Coronary artery (tissue), 2 donors: ENCODE measurements around the gene MAPK10.

Experiments
- DNase-seq: peaks from one replicate; pipeline ENCODE4 v3.0.0-alpha.2; 2017; ENCODE audit warnings: low spot score
- H3K27ac ChIP-seq, 2 donors: fragments of 200-600 bp; sonication (generic); one replicate each; pipeline ENCODE4 v1.5.1; 2016 to 2019
- H3K4me3 ChIP-seq: fragments of 200-600 bp; sonication (generic); 2 replicates; pipeline ENCODE4 v1.5.1; 2016; ENCODE audit warnings: mild to moderate bottlenecking, moderate library complexity
- TF ChIP-seq, protein P1 (sequence below): fragments of 200-600 bp; sonication (generic); IDR thresholded peaks from one replicate; pipeline ENCODE4 v1.5.1; 2019; ENCODE audit warnings: antibody characterized with exemption

Gene MAPK10

DNA sequence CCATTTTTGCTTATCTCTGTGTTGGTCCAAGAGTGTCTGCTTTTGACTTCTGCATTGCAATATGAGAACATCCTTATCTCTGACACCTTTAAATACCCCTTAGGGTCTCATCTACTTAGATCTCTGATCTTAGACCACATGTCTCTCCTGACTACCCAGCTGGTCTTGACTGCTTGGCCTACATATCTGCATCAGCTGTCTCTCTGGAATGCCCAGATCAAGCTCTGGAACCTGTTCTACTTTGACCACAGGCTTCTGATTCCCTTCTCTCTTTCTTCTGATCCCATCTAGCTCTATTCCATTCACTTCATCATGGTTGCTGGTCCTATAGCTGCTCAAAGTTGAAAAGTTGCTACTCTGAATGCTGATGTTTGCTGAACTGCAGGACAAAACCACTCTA lies 301.2 kb downstream of the MAPK10 start:
- Histone ChIP-seq H3K4me3 (no peak overlapping the region), H3K27ac (no peak overlapping the region)
- no peak for DNase-seq
- TF ChIP-seq, protein P1, sequence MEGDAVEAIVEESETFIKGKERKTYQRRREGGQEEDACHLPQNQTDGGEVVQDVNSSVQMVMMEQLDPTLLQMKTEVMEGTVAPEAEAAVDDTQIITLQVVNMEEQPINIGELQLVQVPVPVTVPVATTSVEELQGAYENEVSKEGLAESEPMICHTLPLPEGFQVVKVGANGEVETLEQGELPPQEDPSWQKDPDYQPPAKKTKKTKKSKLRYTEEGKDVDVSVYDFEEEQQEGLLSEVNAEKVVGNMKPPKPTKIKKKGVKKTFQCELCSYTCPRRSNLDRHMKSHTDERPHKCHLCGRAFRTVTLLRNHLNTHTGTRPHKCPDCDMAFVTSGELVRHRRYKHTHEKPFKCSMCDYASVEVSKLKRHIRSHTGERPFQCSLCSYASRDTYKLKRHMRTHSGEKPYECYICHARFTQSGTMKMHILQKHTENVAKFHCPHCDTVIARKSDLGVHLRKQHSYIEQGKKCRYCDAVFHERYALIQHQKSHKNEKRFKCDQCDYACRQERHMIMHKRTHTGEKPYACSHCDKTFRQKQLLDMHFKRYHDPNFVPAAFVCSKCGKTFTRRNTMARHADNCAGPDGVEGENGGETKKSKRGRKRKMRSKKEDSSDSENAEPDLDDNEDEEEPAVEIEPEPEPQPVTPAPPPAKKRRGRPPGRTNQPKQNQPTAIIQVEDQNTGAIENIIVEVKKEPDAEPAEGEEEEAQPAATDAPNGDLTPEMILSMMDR = no peak

DNA sequence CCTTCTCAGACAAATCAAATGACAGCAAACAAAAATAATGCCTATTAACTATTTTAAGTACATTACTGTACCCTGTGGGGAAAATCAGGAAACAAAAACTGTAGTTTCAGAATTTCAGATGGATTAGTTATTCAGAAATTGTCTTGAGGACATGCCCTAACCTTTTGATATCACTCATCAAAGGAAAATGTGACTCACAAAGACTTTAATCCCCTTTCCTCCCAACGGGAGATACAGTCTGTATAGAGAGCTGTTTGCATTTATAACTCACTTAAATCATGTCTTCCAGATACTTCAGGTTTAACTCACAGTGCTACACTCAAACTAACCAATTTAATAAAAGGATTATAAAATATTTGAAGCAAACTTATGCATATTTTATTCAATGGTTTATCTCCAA lies 304.0 kb downstream of the MAPK10 start:
- TF ChIP-seq, protein P1 = no peak
- H3K4me3 ChIP-seq = no peak overlapping the region
- no peak overlapping the region for H3K27ac ChIP-seq
- no peak for DNase-seq

DNA sequence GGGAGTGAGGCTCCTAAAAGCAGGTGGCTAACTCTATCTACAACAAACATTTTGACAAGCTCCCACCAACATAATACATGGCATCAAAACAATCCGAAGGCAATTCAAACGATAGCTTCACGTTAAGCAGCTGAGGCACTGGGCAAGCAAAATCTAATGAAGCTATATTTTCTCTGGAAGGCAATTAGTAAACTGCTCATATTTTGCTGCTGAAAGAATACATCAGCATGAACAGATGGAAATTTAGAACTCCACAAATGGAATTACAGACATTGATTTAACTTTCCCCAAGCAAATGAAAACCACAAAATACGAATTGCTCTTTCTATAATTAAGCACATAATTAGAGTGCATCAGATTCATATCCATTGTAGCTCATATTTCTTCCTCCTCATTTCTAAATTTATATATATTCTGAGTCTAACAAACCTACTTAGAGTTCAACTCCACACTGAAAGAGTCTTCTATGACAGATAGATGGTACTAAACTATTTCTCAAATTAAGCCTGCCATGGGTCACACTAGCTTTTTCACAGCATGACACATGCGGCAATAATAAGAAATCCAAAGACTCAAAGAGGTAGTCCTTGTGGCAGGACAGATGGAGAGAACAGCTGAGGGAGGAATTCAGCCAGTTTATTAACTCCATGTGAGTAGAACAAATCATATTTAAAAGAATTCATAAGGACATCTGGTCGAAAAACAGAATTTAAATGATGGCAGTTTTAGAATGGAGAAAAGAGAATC lies 305.4 kb downstream of the MAPK10 start:
- DNase-seq = no peak
- TF ChIP-seq, protein P1 = no peak
- Histone ChIP-seq H3K27ac (no peak overlapping the region), H3K4me3 (no peak overlapping the region)

DNA sequence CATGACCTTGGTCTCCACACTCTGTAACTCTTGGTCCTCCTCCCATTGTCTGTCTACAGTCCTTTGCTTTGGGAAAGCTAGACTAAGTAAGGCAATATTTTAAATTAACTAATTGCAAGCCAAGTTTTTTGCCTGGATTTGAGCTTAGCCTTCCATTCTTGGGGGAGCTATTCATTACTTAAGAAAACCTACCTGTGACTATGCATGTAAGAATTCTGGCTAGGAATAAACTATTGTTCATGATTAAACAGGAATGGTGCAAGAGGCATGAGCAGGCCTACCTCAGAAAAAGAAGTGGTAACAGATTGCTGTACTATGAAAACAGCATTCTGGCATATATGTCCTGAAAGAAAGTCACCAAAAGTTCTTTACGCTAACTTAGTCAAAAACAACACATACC lies 309.4 kb downstream of the MAPK10 start:
- H3K4me3 ChIP-seq = no peak overlapping the region
- TF ChIP-seq, protein P1 = no peak
- no peak for DNase-seq
- H3K27ac ChIP-seq = no peak overlapping the region

DNA sequence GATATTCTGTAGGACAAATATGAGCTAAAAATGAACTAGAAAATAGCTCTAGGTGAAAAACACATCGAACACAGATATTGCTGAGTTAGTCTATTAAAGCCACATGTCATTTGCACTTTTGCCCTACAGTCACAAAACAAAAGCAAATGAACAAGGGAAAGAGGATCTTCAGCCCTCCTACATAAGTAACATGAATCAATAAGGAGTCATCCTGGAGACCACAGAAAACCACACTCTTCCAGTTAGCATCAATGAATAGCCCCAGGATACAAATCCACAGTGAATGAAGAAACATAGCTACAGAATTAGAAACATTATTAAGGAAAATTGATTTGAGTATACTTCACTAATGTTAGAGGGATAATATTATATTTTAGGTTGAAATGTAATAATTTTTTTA lies 311.4 kb downstream of the MAPK10 start:
- Histone ChIP-seq H3K27ac (no peak overlapping the region), H3K4me3 (no peak overlapping the region)
- TF ChIP-seq, protein P1 = no peak
- DNase-seq = no peak

DNA sequence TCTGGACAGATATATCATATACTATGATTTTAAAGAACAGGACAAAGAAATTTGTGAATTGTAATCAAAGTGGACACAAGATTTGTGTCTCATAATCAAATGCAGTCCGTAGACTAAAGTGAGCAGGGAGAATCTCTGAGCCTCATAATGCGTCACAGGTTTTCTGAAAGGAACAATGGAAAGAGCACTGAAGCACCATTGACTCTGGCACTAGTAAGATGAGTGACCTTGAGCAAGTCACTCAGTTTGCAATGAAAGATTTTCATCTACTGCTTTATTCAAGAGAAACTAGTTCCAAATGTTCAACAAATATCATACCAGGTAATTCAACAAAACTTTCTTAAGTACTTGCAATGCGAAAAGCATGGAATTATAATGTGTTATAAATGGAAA lies 315.3 kb downstream of the MAPK10 start:
- DNase-seq = no peak
- Histone ChIP-seq H3K27ac (no peak overlapping the region), H3K4me3 (no peak overlapping the region)
- TF ChIP-seq, protein P1 = no peak
